Thyroid gland (tissue), 4 donors: Measurements from ENCODE around the gene NR6A1. TPM values are rescaled to one million over a fixed set of nuclear protein-coding genes. Genes with fewer than 3 reads are reported as not detected.
A peak's percentile ranks its signal among the peaks of the same experiment; 100 is the strongest.

Source experiments
- DNase-seq, 2 donors: peaks; one replicate each; pipeline ENCODE4 v3.0.0-alpha.2; 2019
- H3K27ac ChIP-seq, 3 donors: fragments of 200-600 bp; sonication (generic); 1 replicate in 2 of 3; 2 replicates in 1 of 3; pipeline ENCODE4 v1.5.1; 2016 to 2019; ENCODE audit warnings: mild to moderate bottlenecking in 1 of 3, moderate library complexity in 1 of 3
- H3K27me3 ChIP-seq: fragments of 200-600 bp; sonication (generic); one replicate; pipeline ENCODE4 v1.5.1; 2019
- H3K36me3 ChIP-seq, 2 donors: fragments of 200-600 bp; sonication (generic); one replicate each; pipeline ENCODE4 v1.5.1; 2016 to 2019
- H3K4me1 ChIP-seq, 2 donors: fragments of 200-600 bp; sonication (generic); one replicate each; pipeline ENCODE4 v1.5.1; 2017 to 2019
- H3K4me3 ChIP-seq, 3 donors: fragments of 200-600 bp; sonication (generic); replicated peaks in 1 of 3; 1 replicate in 2 of 3; 2 replicates in 1 of 3; pipeline ENCODE4 v1.5.1; 2016; ENCODE audit warnings: mild to moderate bottlenecking in 1 of 3
- H3K9me3 ChIP-seq: fragments of 200-600 bp; sonication (generic); one replicate; pipeline ENCODE4 v1.5.1; 2017
- CTCF ChIP-seq, 6 experiments: fragments of 200-600 bp in 3 of 6; fragments of 450-650 bp in 3 of 6; sonication (generic) in 3 of 6; IDR thresholded peaks; one replicate each; pipeline ENCODE4 v1.5.1; 2016 to 2019; ENCODE audit warnings: antibody characterized with exemption in 6 of 6, mild to moderate bottlenecking in 2 of 6, inconsistent platforms in 1 of 6, moderate library complexity in 1 of 6
- POLR2A ChIP-seq, 2 donors: fragments of 450-650 bp; IDR thresholded peaks; one replicate each; pipeline ENCODE4 v1.6.1; 2017; ENCODE audit warnings: antibody characterized with exemption in 2 of 2, mild to moderate bottlenecking in 2 of 2, moderate library complexity in 1 of 2
- WGBS, 2 donors: methylation state at CpG; one replicate each; pipeline ENCODE4 v1.1.5; 2017; 5-methylcytosine and 5-hydroxymethylcytosine counted together
- intact Hi-C: fragments of 100-400 bp; cut with DNase I; formaldehyde crosslinking; loops from one replicate; pipeline ENCODE4 v1.15.1; 2023
- total RNA-seq, 4 donors: library from RNA; depleted of rRNA; stranded (reverse); fragments of >200 nt; gene quantifications; one replicate each; pipeline ENCODE4 v1.2.3, GENCODE V29; 2016

NR6A1 gene
- total RNA-seq, 4 donors from 2014 or later, result 15.3 to 25.0 (median 19.3) TPM

- TF ChIP-seq CTCF (IDR thresholded peaks at IDR 0.05) (no peak), POLR2A (IDR thresholded peaks at IDR 0.05) (no peak)
- no peaks in the 10 kb centered on the region for H3K9me3 ChIP-seq
- H3K4me1 ChIP-seq, result peaks cover 40 to 60% of the 10 kb centered on the region in 2 donors
- H3K36me3 ChIP-seq, result no peaks in the 10 kb centered on the region
- no peak overlapping the region for H3K4me3 ChIP-seq
- peak overlapping the region; percentile 73 to 91 (median 81) for H3K27ac ChIP-seq
- DNase-seq, result peak; percentile 57 to 63
- intact Hi-C loops, result no loop called here
- H3K27me3 ChIP-seq, result no peaks in the 10 kb centered on the region
- 20 to 34% methylated on average over 3 of the region's 3 CpGs for WGBS, 2 donors
Measured at GRCh38 chr9:124694414-124695279, 76.5 kb downstream of the NR6A1 start.

GRCh38 chr9:124693403-124693802 lies 77.7 kb downstream of the NR6A1 start:
- Histone ChIP-seq H3K36me3 (no peaks in the 10 kb centered on the region), H3K9me3 (no peaks in the 10 kb centered on the region), H3K27me3 (no peaks in the 10 kb centered on the region), H3K4me1 (peaks cover 40 to 51% of the 10 kb centered on the region in 2 donors), H3K27ac (peak overlapping the region; percentile 39 to 91 (median 73)), H3K4me3 (no peak overlapping the region)
- 77 to 78% methylated on average over 3 of the region's 3 CpGs for whole genome bisulfite sequencing, 2 donors
- no peak for TF ChIP-seq CTCF (IDR thresholded peaks at IDR 0.05)
- no peak for TF ChIP-seq POLR2A (IDR thresholded peaks at IDR 0.05)
- no peak for DNase-seq
- intact Hi-C loops, result no loop called here

- TF ChIP-seq POLR2A (IDR thresholded peaks at IDR 0.05), result no peak
- no peak for TF ChIP-seq CTCF (IDR thresholded peaks at IDR 0.05)
- WGBS, 2 donors, result 94 to 97% methylated on average over 6 of the region's 6 CpGs
- intact Hi-C loops, result no loop called here
- Histone ChIP-seq H3K4me1 (peaks cover 43% of the 10 kb centered on the region in 2 donors), H3K27me3 (no peaks in the 10 kb centered on the region), H3K9me3 (no peaks in the 10 kb centered on the region), H3K27ac (no peak overlapping the region), H3K36me3 (no peaks in the 10 kb centered on the region), H3K4me3 (no peak overlapping the region)
- no peak for DNase-seq
Measured at GRCh38 chr9:124688238-124688904, 82.7 kb downstream of the NR6A1 start.

GRCh38 chr9:124686918-124687317 lies 84.2 kb downstream of the NR6A1 start:
- Histone ChIP-seq H3K9me3 (no peaks in the 10 kb centered on the region), H3K4me3 (no peak overlapping the region), H3K4me1 (peaks cover 35 to 40% of the 10 kb centered on the region in 2 donors), H3K27me3 (no peaks in the 10 kb centered on the region), H3K36me3 (no peaks in the 10 kb centered on the region), H3K27ac (peak overlapping the region in 2 of 3 donors; percentile 12 to 22)
- intact Hi-C loops, result no loop called here
- WGBS, 2 donors, result 89 to 95% methylated on average over 2 of the region's 2 CpGs
- DNase-seq, result no peak
- TF ChIP-seq CTCF (IDR thresholded peaks at IDR 0.05), result no peak
- TF ChIP-seq POLR2A (IDR thresholded peaks at IDR 0.05), result no peak

GRCh38 chr9:124685217-124685616 lies 85.9 kb downstream of the NR6A1 start:
- H3K27ac ChIP-seq, result peak overlapping the region in 2 of 3 donors; percentile 50 to 54
- H3K9me3 ChIP-seq, result no peaks in the 10 kb centered on the region
- H3K4me1 ChIP-seq, result peaks cover 37 to 44% of the 10 kb centered on the region in 2 donors
- WGBS, 2 donors, result 19 to 26% methylated on average over 5 of the region's 5 CpGs
- no peak overlapping the region for H3K4me3 ChIP-seq
- no peaks in the 10 kb centered on the region for H3K36me3 ChIP-seq
- TF ChIP-seq CTCF (IDR thresholded peaks at IDR 0.05) (no peak), POLR2A (IDR thresholded peaks at IDR 0.05) (no peak)
- intact Hi-C loops, result no loop called here
- DNase-seq, result peak; percentile 85 to 86
- no peaks in the 10 kb centered on the region for H3K27me3 ChIP-seq
